Heart left ventricle (tissue), 16 donors: ENCODE measurements around the gene CIART. TPM values are rescaled to one million over a fixed set of nuclear protein-coding genes. Genes with fewer than 3 reads are reported as not detected.
A peak's percentile ranks its signal among the peaks of the same experiment; 100 is the strongest.

Experiments used
- ATAC-seq, 4 donors: fragments of 200-7000 bp; cut with Tn5 transposase; one replicate each; pipeline ENCODE4 v1.9.1; 2020 to 2022; ENCODE audit warnings: moderate library complexity in 4 of 4, mild to moderate bottlenecking in 3 of 4, moderate number of reproducible peaks in 1 of 4
- DNase-seq, 5 donors: peaks; one replicate each; pipeline ENCODE4 v3.0.0-alpha.2; 2020
- H3K27ac ChIP-seq, 12 donors: fragments of 200-600 bp; sonication (generic) in 4 of 12; one replicate each; pipeline versions ENCODE4 v1.5.0 to v1.8.0; 2016 to 2022; ENCODE audit warnings: mild to moderate bottlenecking in 2 of 12
- H3K27me3 ChIP-seq, 9 donors: fragments of 200-600 bp; sonication (generic) in 2 of 9; one replicate each; pipeline versions ENCODE4 v1.5.1 to v1.8.0; 2016 to 2022; ENCODE audit warnings: mild to moderate bottlenecking in 3 of 9
- H3K36me3 ChIP-seq, 9 donors: fragments of 200-600 bp; sonication (generic) in 2 of 9; one replicate each; pipeline versions ENCODE4 v1.5.0 to v1.8.0; 2018 to 2022; ENCODE audit warnings: mild to moderate bottlenecking in 2 of 9
- H3K4me1 ChIP-seq, 12 donors: fragments of 200-600 bp; sonication (generic) in 4 of 12; one replicate each; pipeline versions ENCODE4 v1.5.0 to v1.8.0; 2016 to 2022; ENCODE audit warnings: mild to moderate bottlenecking in 3 of 12
- H3K4me3 ChIP-seq, 12 donors: fragments of 200-600 bp; sonication (generic) in 4 of 12; one replicate each; pipeline versions ENCODE4 v1.5.0 to v1.8.0; 2017 to 2022; ENCODE audit warnings: mild to moderate bottlenecking in 9 of 12, moderate library complexity in 4 of 12
- H3K9me3 ChIP-seq, 12 donors: fragments of 200-600 bp; sonication (generic) in 4 of 12; one replicate each; pipeline versions ENCODE4 v1.5.0 to v1.8.0; 2016 to 2022; ENCODE audit warnings: mild to moderate bottlenecking in 1 of 12
- CTCF ChIP-seq, 12 donors: fragments of 200-600 bp; sonication (generic) in 4 of 12; IDR thresholded peaks; one replicate each; pipeline versions ENCODE4 v1.5.0 to v1.8.0; 2018 to 2022; ENCODE audit warnings: antibody characterized with exemption in 12 of 12, mild to moderate bottlenecking in 5 of 12
- POLR2A ChIP-seq, 2 donors: fragments of 450-650 bp; IDR thresholded peaks; one replicate each; pipeline ENCODE4 v1.6.1; 2017; ENCODE audit warnings: antibody characterized with exemption in 2 of 2, mild to moderate bottlenecking in 2 of 2, moderate library complexity in 2 of 2
- WGBS, 4 donors: extraction: QIAGEN DNeasy Blood & Tissue Kit in 2 of 4; methylation state at CpG; one replicate each; pipeline versions ENCODE4 v1.1.5 to v1.1.7; 2013 to 2018; 5-methylcytosine and 5-hydroxymethylcytosine counted together
- intact Hi-C, 10 donors: fragments of 100-400 bp; cut with DNase I; formaldehyde crosslinking; loops; one replicate each; pipeline versions ENCODE4 v1.11.1 to v1.14.2; 2022
- polyA plus RNA-seq, 2 donors: library from polyadenylated mRNA; stranded (reverse); fragments of 200-250 nt; gene quantifications; one replicate each; pipeline ENCODE4 v1.2.3, GENCODE V29; 2013
- total RNA-seq, 9 donors: library from RNA; depleted of rRNA in 2 of 9; stranded (reverse); fragments of >200 nt in 2 of 9; fragmentation: NEBNext Ultra II Directional in 3 of 9; extraction: Animal tissue kit (Norgen Biotek cat#: 25700) in 3 of 9; gene quantifications; one replicate each; pipeline versions ENCODE4 v1.1.0 to v1.2.4, GENCODE V29; 2016 to 2023
- donor health status: ischemic (EF 13 %, LVEDD 7.1; RV severe dilation, severe dysfunction).
- donor health status: healthy with polysubstance abuse.
- donor health status: DM: no; HTN: yes; CAD: no.
- donor health status: DM: no; HTN: no; CAD: no.
- donor health status: ischemic (EF 25% LVEDD 6.9; RV normal size, moderate dysfunction).
- donor health status: ischemic (EF 25% LVEDD 5.7; RV mildly dilated, moderate dysfunction).
- donor health status: healthy.
- donor health status: DM: yes; HTN: yes; CAD: no.
- donor health status: ischemic (EF 35%, LVEDD 5.7; RV mildly dilated, moderate dysfunction).
- donor health status: nonischemic (EF 11% LVEDD 7.7; RV severe dilation, severe dysfunction).
- donor health status: DM: yes; HTN: yes; CAD: no.
- donor health status: PGD.
- donor health status: ischemic (EF 29% LVEDD 5.4; RV normal size, mild dysfunction).
- donor health status: nonischemic (EF 23%, LVEDD 6.1; RV moderate dilation, normal function).

CIART gene
- total and polyA plus RNA-seq, 11 donors, result 2.3 to 23.9 (median 7.1) TPM

GRCh38 chr1:150273311-150273710 lies 9.0 kb upstream of the CIART start:
- TF ChIP-seq CTCF (IDR thresholded peaks at IDR 0.05), result no peak
- TF ChIP-seq POLR2A (IDR thresholded peaks at IDR 0.05), result no peak
- ATAC-seq (peak in 1 of 4 donors; percentile 16), DNase-seq (no peak)
- peak overlapping the region in 10 of 12 donors; percentile 3 to 62 (median 48) for H3K4me3 ChIP-seq
- H3K4me1 ChIP-seq, result peaks cover 0 to 39% (median 14%) of the 10 kb centered on the region in 12 donors
- H3K27ac ChIP-seq, result peak overlapping the region; percentile 37 to 89 (median 71)
- H3K36me3 ChIP-seq, result peaks cover 0 to 31% (median 0%) of the 10 kb centered on the region in 9 donors
- intact Hi-C loops, result no loop called here
- 42 to 52% (median 50%) methylated on average over 1 of the region's 1 CpG for WGBS, 4 donors
- H3K9me3 ChIP-seq, result no peaks in the 10 kb centered on the region
- no peaks in the 10 kb centered on the region for H3K27me3 ChIP-seq

GRCh38 chr1:150280138-150280707 lies 2.1 kb upstream of the CIART start:
- H3K4me1 ChIP-seq, result peaks cover 0 to 34% (median 21%) of the 10 kb centered on the region in 12 donors
- no peak overlapping the region for H3K4me3 ChIP-seq
- WGBS, 4 donors, result 79 to 86% (median 83%) methylated on average over 6 of the region's 6 CpGs
- H3K27ac ChIP-seq, result peak overlapping the region in 9 of 12 donors; percentile 83 to 98 (median 93)
- TF ChIP-seq CTCF (IDR thresholded peaks at IDR 0.05), result no peak
- no peak for TF ChIP-seq POLR2A (IDR thresholded peaks at IDR 0.05)
- DNase-seq (no peak), ATAC-seq (no peak)
- peaks cover 0 to 56% (median 15%) of the 10 kb centered on the region in 9 donors for H3K36me3 ChIP-seq
- H3K27me3 ChIP-seq, result no peaks in the 10 kb centered on the region
- intact Hi-C loops, result loop anchor here in 4 of 10 donors (1.0 to 5.0 kb wide), 4 partner anchors 23 to 82 kb away; partner anchors contain the start of genes CA14 (in 1 of the 4) and RPRD2 (in 1 of the 4)
- no peaks in the 10 kb centered on the region for H3K9me3 ChIP-seq

GRCh38 chr1:150281221-150281757 lies 1.1 kb upstream of the CIART start:
- H3K9me3 ChIP-seq, result no peaks in the 10 kb centered on the region
- intact Hi-C loops, result loop anchor here in 7 of 10 donors (1.0 to 5.0 kb wide), 5 partner anchors 24 to 81 kb away; partner anchors contain the start of genes CA14 (in 1 of the 7) and RPRD2 (in 1 of the 7)
- peaks cover 0 to 51% (median 13%) of the 10 kb centered on the region in 9 donors for H3K36me3 ChIP-seq
- ATAC-seq, result peak; percentile 49 to 72 (median 62)
- peak overlapping the region; percentile 44 to 98 (median 63) for H3K4me3 ChIP-seq
- H3K4me1 ChIP-seq, result peaks cover 0 to 34% (median 21%) of the 10 kb centered on the region in 12 donors
- no peaks in the 10 kb centered on the region for H3K27me3 ChIP-seq
- TF ChIP-seq POLR2A (IDR thresholded peaks at IDR 0.05) (no peak), CTCF (IDR thresholded peaks at IDR 0.05) (peak; percentile 59 to 88 (median 78))
- WGBS, 4 donors, result 3 to 4% (median 4%) methylated on average over 15 of the region's 15 CpGs
- H3K27ac ChIP-seq, result peak overlapping the region; percentile 82 to 98 (median 93)
- DNase-seq, result peak; percentile 71 to 83 (median 76)

- intact Hi-C loops, result loop anchor here in 2 of 10 donors (1.0 to 5.0 kb wide), 3 partner anchors 27 to 80 kb away; partner anchors contain the start of genes PRPF3 (in 1 of the 2) and RPRD2 (in 1 of the 2)
- Histone ChIP-seq H3K4me1 (peaks cover 0 to 34% (median 21%) of the 10 kb centered on the region in 12 donors), H3K36me3 (peaks cover 0 to 52% (median 21%) of the 10 kb centered on the region in 9 donors), H3K27ac (peak overlapping the region; percentile 15 to 98 (median 90)), H3K27me3 (no peaks in the 10 kb centered on the region), H3K4me3 (peak overlapping the region; percentile 44 to 98 (median 63)), H3K9me3 (no peaks in the 10 kb centered on the region)
- ATAC-seq (peak; percentile 0 to 31 (median 18)), DNase-seq (peak in 1 of 5 donors; percentile 60)
- WGBS, 4 donors, result 2 to 7% (median 6%) methylated on average over 21 of the region's 21 CpGs
- TF ChIP-seq CTCF (IDR thresholded peaks at IDR 0.05), result no peak
- no peak for TF ChIP-seq POLR2A (IDR thresholded peaks at IDR 0.05)
Observed at GRCh38 chr1:150282558-150282958, 204 bp downstream of the CIART start.
